Breast epithelium (tissue), 4 donors: ENCODE data around the gene ZFX. TPM values are rescaled to one million over a fixed set of nuclear protein-coding genes. Genes with fewer than 3 reads are reported as not detected.
"Not testable (repeated sequence)": the region's sequence is repeated elsewhere in the genome, so short reads cannot be mapped to it uniquely, and the experiment has no call there.

Experiments used
- DNase-seq, 2 donors: peaks; one replicate each; pipeline ENCODE4 v3.0.0-alpha.2; 2019; ENCODE audit warnings: low spot score in 2 of 2
- H3K27ac ChIP-seq, 2 donors: fragments of 200-600 bp; sonication (generic) in 1 of 2; one replicate each; pipeline ENCODE4 v1.5.1; 2016 to 2019; ENCODE audit warnings: mild to moderate bottlenecking in 1 of 2
- H3K27me3 ChIP-seq, 2 donors: fragments of 200-600 bp; sonication (generic) in 1 of 2; one replicate each; pipeline versions ENCODE4 v1.5.1 to v1.6.0; 2017 to 2019; ENCODE audit warnings: control low read depth in 1 of 2, mild to moderate bottlenecking in 1 of 2
- H3K36me3 ChIP-seq: fragments of 200-600 bp; one replicate; pipeline ENCODE4 v1.5.1; 2019
- H3K4me1 ChIP-seq, 2 donors: fragments of 200-600 bp; sonication (generic); one replicate each; pipeline ENCODE4 v1.5.1; 2016 to 2019; ENCODE audit warnings: control low read depth in 1 of 2
- H3K4me3 ChIP-seq, 3 donors: fragments of 200-600 bp; sonication (generic); 1 replicate in 2 of 3; 2 replicates in 1 of 3; pipeline ENCODE4 v1.5.1; 2016 to 2019; ENCODE audit warnings: mild to moderate bottlenecking in 3 of 3, moderate library complexity in 2 of 3
- H3K9me3 ChIP-seq, 2 donors: fragments of 200-600 bp; sonication (generic) in 1 of 2; one replicate each; pipeline ENCODE4 v1.5.1; 2016 to 2019; ENCODE audit warnings: control low read depth in 1 of 2
- CTCF ChIP-seq, 3 donors: fragments of 450-650 bp; IDR thresholded peaks; one replicate each; pipeline ENCODE4 v1.5.1; 2016 to 2017; ENCODE audit warnings: antibody characterized with exemption in 3 of 3, mild to moderate bottlenecking in 3 of 3, moderate library complexity in 3 of 3
- POLR2A ChIP-seq: fragments of 450-650 bp; IDR thresholded peaks from one replicate; pipeline ENCODE4 v1.6.1; 2016; ENCODE audit warnings: antibody characterized with exemption, mild to moderate bottlenecking, moderate library complexity
- POLR2AphosphoS5 ChIP-seq, 3 donors: sonication (generic); formaldehyde crosslinking; IDR thresholded peaks; one replicate each; pipeline ENCODE4 v1.6.1; 2017; ENCODE audit warnings: antibody characterized with exemption in 3 of 3
- intact Hi-C: fragments of 100-400 bp; cut with DNase I; formaldehyde crosslinking; loops from one replicate; pipeline ENCODE4 v1.15.1; 2023; ENCODE audit warnings: low total_unique reads
- total RNA-seq, 3 donors: library from RNA; depleted of rRNA; stranded (reverse); fragments of >200 nt; gene quantifications; one replicate each; pipeline ENCODE4 v1.1.0, GENCODE V29; 2016

Gene ZFX
- total RNA-seq, 3 donors from 2014 or later = 46.9 to 88.4 (median 67.5) TPM

GRCh38 chrX:24151513-24151912 lies 2.0 kb downstream of the ZFX start:
- intact Hi-C loops = no loop called here
- peak overlapping the region; percentile 62 to 99 for H3K27ac ChIP-seq

DNA sequence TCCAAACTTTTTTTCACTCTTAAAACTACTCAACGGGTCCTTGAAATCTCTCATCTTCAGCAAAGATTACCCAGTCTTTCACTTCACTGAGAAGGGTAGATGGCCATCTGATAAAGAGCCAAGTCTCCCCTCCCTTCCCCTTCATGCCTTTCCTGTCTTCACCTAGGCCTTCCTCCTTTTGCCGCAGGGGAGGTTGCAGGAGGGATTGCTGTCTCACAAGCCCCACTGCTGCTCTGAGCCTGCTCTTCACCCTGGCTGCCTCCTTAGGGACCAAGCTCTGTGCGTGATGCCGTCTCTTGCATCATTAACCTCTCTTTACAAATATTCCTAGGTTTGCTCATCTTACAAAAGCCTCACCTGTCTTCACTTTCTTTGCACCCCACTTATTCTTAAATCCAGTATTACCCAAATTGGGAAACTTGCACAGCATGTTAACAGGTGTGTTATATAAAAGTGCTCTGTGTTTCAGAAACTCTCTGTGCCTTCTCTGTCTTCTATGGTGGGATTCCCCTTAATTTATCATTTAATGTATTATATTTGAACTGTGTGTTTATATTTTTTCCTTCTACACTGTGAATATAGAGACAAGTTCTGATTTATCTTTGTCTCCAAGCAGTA lies 3.8 kb downstream of the ZFX start:
- Histone ChIP-seq H3K36me3 (no peaks in the 10 kb centered on the region), H3K4me1 (peaks cover 0 to 14% of the 10 kb centered on the region in 2 donors), H3K4me3 (peak overlapping the region in 2 of 3 donors; percentile 21 to 27), H3K27ac (peak overlapping the region; percentile 52 to 60), H3K27me3 (no peaks in the 10 kb centered on the region), H3K9me3 (no peaks in the 10 kb centered on the region)
- intact Hi-C loops = no loop called here
- TF ChIP-seq CTCF (IDR thresholded peaks at IDR 0.05) (no peak), POLR2A (no peak), POLR2AphosphoS5 (IDR thresholded peaks at IDR 0.05) (no peak)
- DNase-seq = no peak

More at GRCh38 chrX:24151513-24151912, 2.0 kb downstream of the ZFX start:
- Histone ChIP-seq H3K4me1 (peaks cover 3 to 17% of the 10 kb centered on the region in 2 donors), H3K27me3 (no peaks in the 10 kb centered on the region), H3K4me3 (peak overlapping the region; percentile 57 to 83 (median 71)), H3K9me3 (no peaks in the 10 kb centered on the region), H3K36me3 (no peaks in the 10 kb centered on the region)
- TF ChIP-seq CTCF (IDR thresholded peaks at IDR 0.05) (no peak), POLR2A (no peak), POLR2AphosphoS5 (IDR thresholded peaks at IDR 0.05) (no peak)
- no peak for DNase-seq

GRCh38 chrX:24153796-24154189 lies 4.3 kb downstream of the ZFX start:
- H3K27ac ChIP-seq = peak overlapping the region; percentile 52 to 60

GRCh38 chrX:24154490-24155034 lies 5.0 kb downstream of the ZFX start:
- Histone ChIP-seq H3K9me3 (no peaks in the 10 kb centered on the region), H3K27ac (peak overlapping the region in 1 of 2 donors; percentile 21), H3K4me1 (peaks cover 0 to 13% of the 10 kb centered on the region in 2 donors), H3K27me3 (no peaks in the 10 kb centered on the region), H3K4me3 (no peak overlapping the region), H3K36me3 (no peaks in the 10 kb centered on the region)
- intact Hi-C loops = no loop called here
- TF ChIP-seq POLR2A = no peak
- TF ChIP-seq CTCF (IDR thresholded peaks at IDR 0.05) = no peak
- TF ChIP-seq POLR2AphosphoS5 (IDR thresholded peaks at IDR 0.05) = no peak
- no peak for DNase-seq

More at GRCh38 chrX:24153796-24154189, 4.3 kb downstream of the ZFX start:
- Histone ChIP-seq H3K27me3 (no peaks in the 10 kb centered on the region), H3K9me3 (no peaks in the 10 kb centered on the region), H3K36me3 (no peaks in the 10 kb centered on the region), H3K4me3 (no peak overlapping the region), H3K4me1 (peaks cover 0 to 13% of the 10 kb centered on the region in 2 donors)
- DNase-seq = no peak
- TF ChIP-seq POLR2A (no peak), CTCF (IDR thresholded peaks at IDR 0.05) (no peak), POLR2AphosphoS5 (IDR thresholded peaks at IDR 0.05) (no peak)
- intact Hi-C loops = no loop called here

GRCh38 chrX:24155747-24156146 lies 6.2 kb downstream of the ZFX start:
- not testable (repeated sequence) for H3K27ac ChIP-seq, H3K9me3 ChIP-seq, H3K27me3 ChIP-seq, H3K36me3 ChIP-seq, DNase-seq, H3K4me3 ChIP-seq
- peaks cover 0 to 13% of the 10 kb centered on the region in 2 donors for H3K4me1 ChIP-seq
- intact Hi-C loops = loop anchor here (2.0 kb wide), 1 partner anchor 69 kb away; no protein-coding TSS in a partner anchor
